AG04449 (cell line): ENCODE measurements around the gene TAF1C.

Experiments used
- CTCF ChIA-PET: fragments of 350-600 bp; formaldehyde crosslinking; extraction: SDS; loops from one replicate; lab custom pipeline; 2021; ENCODE audit warnings: antibody characterized with exemption; lab: Yijun Ruan, JAX
- POLR2A ChIA-PET: fragments of 400-600, 350-600 bp; formaldehyde crosslinking; extraction: SDS; loops from one replicate; lab custom pipeline; 2020; ENCODE audit warnings: antibody characterized with exemption, inconsistent platforms; lab: Yijun Ruan, JAX
- DNase-seq: peaks from one replicate; pipeline ENCODE4 v3.0.0-alpha.2; 2010; ENCODE audit warnings: low read depth, low spot score
- H3K4me3 ChIP-seq: 2 replicates; pipeline ENCODE4 v1.5.1; 2011; ENCODE audit warnings: low read depth, mild to moderate bottlenecking, control low read depth, low read length
- CTCF ChIP-seq: IDR thresholded peaks from one replicate; pipeline ENCODE4 v1.5.1; 2011; ENCODE audit warnings: mild to moderate bottlenecking, moderate library complexity, low read length, control low read depth, inconsistent platforms; ENCODE audit not compliant: insufficient read depth; ENCODE audit errors: missing control alignments

TAF1C gene

DNA sequence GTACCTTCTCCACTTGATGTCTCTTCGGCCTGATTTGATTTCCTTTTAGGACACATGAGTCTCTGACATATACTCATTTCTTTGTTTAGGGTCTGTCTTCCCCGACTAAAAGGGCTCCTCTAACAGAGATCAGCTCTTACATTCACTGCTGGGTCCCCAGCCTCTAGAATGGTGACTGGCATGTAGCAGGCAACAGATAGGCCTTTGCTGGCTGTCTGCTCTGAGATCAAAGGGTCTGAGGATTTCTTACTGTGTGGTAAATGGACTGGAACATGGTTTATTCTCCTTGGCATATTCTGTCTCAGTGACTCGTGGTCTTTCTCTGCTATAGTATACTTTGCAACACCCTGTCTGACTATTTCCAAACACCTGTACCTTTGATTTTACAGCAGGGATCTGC is 25.1 kb downstream of the TAF1C start:
- CTCF ChIA-PET = interaction anchor here (2.0 kb wide), 1 partner anchor 25 kb away, joined by 7 read pairs; the partner anchor contains the start of gene TAF1C
- no peak for DNase-seq
- no peak for TF ChIP-seq CTCF
- POLR2A ChIA-PET = no interaction called here
- no peak overlapping the region for H3K4me3 ChIP-seq

GRCh38 chr16:84161037-84161436 is 25.8 kb downstream of the TAF1C start:
- no peak for TF ChIP-seq CTCF
- DNase-seq = no peak
- CTCF ChIA-PET = interaction anchor here (1.0 to 2.0 kb wide), 6 partner anchors 10 to 95 kb away, joined by 3 to 8 read pairs (median 4); partner anchors contain the start of gene TAF1C
- H3K4me3 ChIP-seq = no peak overlapping the region
- POLR2A ChIA-PET = no interaction called here

GRCh38 chr16:84159800-84160199 is 27.1 kb downstream of the TAF1C start:
- ChIA-PET CTCF (interaction anchor here (0.9 to 2.0 kb wide), 6 partner anchors 9 to 75 kb away, joined by 3 to 8 read pairs (median 5); partner anchors contain the start of gene TAF1C), POLR2A (no interaction called here)
- no peak overlapping the region for H3K4me3 ChIP-seq
- TF ChIP-seq CTCF = no peak
- DNase-seq = no peak

DNA sequence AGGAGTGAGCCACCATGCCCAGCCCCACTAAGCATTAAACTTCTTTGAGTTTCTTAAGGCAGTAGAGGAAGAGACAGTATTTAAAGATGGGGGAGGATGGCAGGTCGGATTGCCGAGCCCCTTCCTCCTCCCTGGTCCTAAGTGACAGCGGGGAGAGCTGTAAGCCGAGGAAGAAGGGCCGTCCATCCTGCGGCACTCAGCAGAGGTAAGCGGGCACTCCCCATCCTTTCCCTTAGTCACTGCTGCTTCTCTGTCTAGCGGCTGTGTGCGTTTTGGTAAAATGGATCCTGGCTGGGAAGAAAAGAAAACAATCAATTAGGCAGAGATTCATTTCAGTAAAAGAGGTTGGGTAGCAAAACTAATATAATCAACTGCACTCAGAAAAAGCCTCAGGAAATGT is 27.9 kb downstream of the TAF1C start:
- POLR2A ChIA-PET = no interaction called here
- DNase-seq = no peak
- H3K4me3 ChIP-seq = no peak overlapping the region
- CTCF ChIA-PET = no interaction called here
- TF ChIP-seq CTCF = no peak

GRCh38 chr16:84156342-84156784 is 30.5 kb downstream of the TAF1C start:
- POLR2A ChIA-PET = no interaction called here
- DNase-seq = no peak
- CTCF ChIA-PET = interaction anchor here (0.9 to 3.7 kb wide), 5 partner anchors 9 to 90 kb away, joined by 3 to 18 read pairs (median 3); partner anchors contain the start of gene TAF1C
- no peak overlapping the region for H3K4me3 ChIP-seq
- no peak for TF ChIP-seq CTCF

- CTCF ChIA-PET = interaction anchor here (0.9 to 3.7 kb wide), 6 partner anchors 10 to 90 kb away, joined by 3 to 18 read pairs (median 3); partner anchors contain the start of gene TAF1C
- POLR2A ChIA-PET = no interaction called here
- no peak overlapping the region for H3K4me3 ChIP-seq
- no peak for TF ChIP-seq CTCF
- no peak for DNase-seq
Measured at GRCh38 chr16:84155771-84156170, 31.1 kb downstream of the TAF1C start.
